Measurements from ENCODE around the gene PRKCZ.

PRKCZ gene

DNA sequence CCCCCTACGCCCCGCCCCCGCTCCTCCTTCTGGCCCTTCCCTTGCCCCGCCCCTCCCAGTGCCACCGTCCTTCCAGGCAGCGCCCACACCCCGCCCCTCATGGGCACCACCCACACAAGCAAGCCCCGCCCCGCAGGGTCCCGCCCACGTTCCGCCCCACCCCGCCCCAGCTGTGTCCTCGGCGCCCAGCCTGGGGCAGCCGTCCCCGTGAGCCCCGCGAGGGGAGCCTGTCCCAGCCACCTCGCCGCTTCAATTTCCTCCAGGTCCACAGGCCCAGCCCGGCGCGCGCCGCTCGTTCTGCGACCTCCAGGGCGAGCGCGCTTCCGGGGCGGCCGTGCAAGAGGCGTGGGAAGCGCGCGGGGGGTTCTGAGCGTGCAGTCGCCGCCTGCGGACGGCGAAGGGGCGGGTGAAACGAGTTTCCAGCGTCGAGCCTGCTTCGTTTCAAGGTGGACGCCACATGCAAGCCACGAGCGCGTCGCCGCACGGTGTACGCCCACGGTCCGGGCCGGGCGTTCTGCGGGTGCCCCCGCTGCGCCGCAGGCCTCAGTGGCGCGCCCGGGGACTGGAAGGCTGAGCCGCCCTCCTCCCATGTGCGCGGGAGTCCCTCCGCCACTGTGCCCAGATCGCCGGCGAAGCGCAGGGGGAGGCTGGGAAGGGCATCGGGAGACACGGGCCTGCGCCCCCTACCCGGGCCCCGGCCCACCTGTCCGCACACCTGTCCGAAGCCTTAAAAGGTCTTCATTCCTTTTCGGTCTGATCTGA lies 155.2 kb downstream of the PRKCZ start:
- peak; percentile 78 to 85 (median 84) for DNase-seq (ENCODE audit: low read depth in 2 of 3, low spot score in 2 of 3)

- DNase-seq (ENCODE audit: low read depth in 2 of 3, low spot score in 2 of 3) = no peak
These were observed 156.7 kb downstream of the PRKCZ start for GRCh38 chr1:2206813-2207487.

- DNase-seq (ENCODE audit: low read depth in 2 of 3, low spot score in 2 of 3) = no peak
These were observed 158.4 kb downstream of the PRKCZ start for GRCh38 chr1:2208309-2209239.

GRCh38 chr1:2209400-2210083 lies 159.3 kb downstream of the PRKCZ start:
- no peak for DNase-seq (ENCODE audit: low read depth in 2 of 3, low spot score in 2 of 3)

DNA sequence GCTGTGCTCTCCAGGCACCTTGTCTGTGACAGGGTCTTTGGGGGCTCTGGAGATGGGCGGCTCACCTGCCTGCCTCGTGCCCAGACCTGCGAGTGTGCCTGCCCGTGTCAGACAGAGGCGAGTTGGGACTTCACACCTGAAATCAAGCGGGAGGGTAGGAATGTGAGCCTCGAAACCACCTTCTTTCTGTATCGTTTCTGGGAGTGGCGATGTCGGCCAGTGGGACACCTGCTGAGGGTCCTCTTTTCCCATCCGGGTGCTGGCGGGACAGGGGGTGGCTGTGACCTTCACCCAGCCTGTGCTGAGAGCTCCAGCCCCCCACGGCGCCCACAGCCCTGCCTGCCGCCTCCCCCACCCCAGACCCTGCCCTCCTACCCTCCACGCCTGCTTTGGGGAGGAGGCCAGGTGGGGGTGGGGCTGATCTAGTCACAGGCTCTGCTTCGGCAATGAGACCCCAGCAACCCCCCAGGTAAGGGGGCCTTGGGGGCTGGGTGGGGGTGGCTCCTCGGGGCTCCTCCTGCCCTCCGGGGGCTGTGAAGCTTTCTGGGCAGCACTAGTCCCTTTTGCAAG lies 160.0 kb downstream of the PRKCZ start:
- no peak for DNase-seq (ENCODE audit: low read depth in 2 of 3, low spot score in 2 of 3)

DNA sequence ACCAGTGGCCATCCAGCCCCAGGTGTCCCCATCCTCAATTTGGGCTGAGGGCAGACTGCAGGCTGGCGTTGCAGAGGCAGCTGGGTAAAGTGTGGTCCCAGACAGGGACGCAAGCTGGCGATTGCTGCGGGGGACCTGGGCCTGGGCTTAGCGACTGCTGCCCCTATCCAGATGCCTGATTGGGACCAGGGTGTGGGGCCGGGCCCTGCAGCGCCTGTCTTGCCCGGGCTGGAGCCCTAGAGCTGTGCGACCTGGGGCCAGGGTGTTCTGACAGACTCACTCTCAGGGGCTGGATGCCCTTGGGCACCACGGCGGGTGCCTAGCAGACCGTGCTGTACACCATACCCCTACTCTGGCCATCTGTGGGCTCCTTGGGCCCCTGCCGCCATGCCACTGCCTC lies 160.6 kb downstream of the PRKCZ start:
- DNase-seq (ENCODE audit: low read depth in 2 of 3, low spot score in 2 of 3) = no peak

DNA sequence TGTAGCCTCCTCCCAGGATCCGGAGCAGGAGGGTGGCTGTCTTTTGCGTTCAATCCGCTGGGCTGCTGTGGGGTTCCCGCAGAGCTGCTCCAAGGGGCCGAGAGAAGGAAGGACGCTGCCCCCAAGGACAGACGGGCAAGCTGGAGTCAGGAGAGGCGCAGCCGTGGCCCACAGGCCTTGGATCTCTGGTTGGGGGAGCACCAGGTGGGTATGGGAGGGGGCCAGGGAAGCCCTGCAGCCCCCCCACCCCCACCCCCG lies 162.0 kb downstream of the PRKCZ start:
- DNase-seq (ENCODE audit: low read depth in 2 of 3, low spot score in 2 of 3) = no peak

DNA sequence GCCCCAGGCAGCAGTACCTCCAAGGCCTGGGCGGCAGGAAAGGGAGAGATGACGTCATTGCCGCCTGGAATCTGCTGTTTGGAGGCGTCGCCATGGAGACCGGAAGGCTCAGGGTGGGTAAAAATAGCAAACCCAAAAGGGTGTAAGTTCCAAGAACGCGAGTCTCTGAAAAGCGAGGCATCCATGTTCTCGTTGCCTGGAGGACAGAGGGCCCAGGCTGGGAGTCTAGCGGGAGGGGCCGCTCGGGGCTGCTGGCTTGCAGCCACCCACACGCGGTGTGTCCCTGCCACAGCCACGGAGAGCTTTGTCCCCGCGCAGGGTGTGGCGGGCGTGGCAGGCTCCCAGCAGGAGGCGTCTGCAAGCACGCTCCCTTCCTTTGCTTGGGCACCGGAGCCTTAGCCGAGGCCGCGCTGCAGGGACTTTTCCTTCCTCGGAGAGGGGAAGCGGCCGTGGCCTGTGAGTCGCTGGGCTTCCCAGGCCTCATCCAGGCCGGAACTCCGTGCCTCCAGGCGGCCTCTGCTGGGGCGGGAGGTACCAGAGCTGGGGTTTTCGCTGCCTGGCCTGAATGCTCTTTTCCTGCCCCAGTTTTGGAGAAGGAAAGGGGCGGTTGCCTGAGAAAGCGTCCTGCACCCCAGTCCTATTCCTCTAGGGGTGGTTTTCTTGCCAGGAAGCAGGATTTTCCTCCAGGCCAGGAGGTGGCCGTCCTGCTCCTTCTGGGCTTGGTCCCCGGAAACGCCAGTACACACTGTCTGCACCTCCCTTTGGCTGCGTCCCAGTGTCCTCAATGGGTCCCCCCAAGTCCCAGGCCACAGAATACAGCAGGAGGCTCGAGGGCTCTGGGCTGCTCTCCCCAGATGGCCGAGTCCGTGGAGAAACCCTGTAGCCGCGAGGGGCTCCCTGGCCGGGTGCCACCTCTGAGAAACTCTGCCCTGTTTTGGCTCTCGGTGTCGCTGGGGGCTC lies 162.6 kb downstream of the PRKCZ start:
- no peak for DNase-seq (ENCODE audit: low read depth in 2 of 3, low spot score in 2 of 3)

DNA sequence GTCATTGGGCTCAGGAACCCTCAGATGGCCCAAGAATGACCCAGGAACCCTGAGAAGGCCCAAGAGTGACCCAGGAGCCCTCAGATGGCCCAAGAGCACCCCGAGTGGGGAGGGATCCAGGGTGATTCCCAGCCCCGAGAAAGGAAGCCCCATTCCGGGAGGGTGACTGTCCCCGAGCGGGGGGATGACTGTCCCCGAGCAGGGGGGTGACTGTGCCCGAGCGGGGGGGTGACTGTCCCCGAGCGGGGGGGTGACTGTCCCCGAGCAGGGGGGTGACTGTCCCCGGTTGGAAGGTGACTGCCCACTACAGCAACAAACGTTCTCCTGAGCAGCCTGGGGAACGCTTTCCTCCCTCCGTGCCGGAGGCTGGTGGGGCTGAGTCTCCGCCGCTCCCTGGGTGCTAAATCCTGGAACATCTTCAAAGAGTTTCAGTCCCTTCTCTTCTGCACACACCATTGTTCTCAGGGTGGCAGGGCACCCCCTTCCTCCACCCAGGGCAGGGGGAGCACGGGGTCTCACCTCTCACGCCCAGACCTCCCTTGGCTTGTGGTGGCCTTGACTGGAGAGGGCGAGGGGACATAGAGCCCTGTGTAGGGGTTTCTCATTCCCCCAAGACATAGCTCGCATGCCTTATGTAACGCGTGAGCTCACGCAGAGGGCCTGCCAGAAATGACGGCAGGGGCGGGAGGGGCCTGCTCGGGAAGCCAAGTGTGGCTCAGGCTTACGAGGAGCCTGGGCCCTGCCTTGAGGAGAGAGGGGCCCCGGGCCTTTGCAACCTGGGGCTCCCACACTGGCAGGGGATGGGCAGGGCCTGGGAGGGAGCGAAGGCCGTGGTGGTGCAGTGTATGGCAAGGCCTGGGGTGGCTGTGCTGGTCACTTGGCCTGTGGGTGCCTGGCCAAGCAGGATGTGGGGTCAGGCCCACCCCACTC lies 163.6 kb downstream of the PRKCZ start:
- no peak for DNase-seq (ENCODE audit: low read depth in 2 of 3, low spot score in 2 of 3)

DNA sequence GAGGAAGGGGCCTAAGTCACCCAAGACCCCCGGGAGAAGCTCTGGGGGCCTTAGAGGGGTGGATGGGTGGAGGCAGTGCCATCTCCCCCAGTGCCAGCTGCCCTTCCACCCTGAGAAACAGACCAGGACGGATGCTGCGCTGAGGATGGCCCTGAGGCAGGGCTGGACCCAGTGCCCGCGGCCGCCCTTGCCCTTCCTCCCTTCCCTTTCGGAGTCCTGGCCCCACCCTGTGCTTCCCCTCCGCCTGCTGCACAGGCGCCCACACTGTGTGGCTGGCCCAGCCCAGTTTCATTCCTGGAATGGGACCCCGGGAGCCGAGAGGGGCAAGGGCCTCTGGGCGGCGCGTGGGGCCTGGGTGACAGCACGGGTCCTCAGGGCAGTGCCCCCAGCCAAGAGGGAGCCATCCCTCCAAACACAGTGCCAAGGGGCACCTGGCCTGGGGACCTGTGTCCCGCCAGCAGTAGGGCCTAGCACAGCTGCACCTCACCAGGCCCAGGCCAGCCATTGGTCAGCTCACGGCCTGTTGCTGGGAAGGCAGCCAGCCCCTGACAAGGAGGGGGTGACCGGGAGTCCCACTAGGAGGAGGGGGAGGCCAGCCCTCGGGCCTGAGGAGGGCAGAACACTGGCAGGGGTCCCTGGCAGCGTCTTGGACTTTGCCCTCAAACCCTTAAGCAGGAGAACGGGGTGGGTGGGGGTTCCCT lies 164.5 kb downstream of the PRKCZ start:
- DNase-seq (ENCODE audit: low read depth in 2 of 3, low spot score in 2 of 3) = no peak

DNA sequence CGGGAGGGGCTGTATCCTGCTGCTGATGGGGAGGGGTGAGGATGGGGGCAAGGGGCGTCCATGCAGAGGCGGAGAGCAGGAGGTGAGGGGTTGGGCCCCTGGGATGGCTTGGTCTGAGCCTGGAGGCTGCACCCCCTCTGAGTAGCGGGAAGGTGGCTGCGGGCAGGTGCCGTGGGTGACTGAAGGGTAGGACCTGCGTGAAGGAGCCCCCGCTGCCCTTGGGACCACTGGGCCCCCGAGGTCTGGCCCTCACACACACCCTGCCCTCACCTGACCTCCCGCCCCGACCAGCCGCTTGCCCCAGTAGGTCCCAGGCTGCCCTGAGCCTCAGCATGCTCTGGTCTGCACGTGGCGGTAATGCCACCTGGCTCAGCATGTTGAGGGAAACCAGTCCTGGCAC lies 165.1 kb downstream of the PRKCZ start:
- DNase-seq (ENCODE audit: low read depth in 2 of 3, low spot score in 2 of 3) = no peak

- no peak for DNase-seq (ENCODE audit: low read depth in 2 of 3, low spot score in 2 of 3)
These were observed 165.9 kb downstream of the PRKCZ start for GRCh38 chr1:2215909-2216766.

DNA sequence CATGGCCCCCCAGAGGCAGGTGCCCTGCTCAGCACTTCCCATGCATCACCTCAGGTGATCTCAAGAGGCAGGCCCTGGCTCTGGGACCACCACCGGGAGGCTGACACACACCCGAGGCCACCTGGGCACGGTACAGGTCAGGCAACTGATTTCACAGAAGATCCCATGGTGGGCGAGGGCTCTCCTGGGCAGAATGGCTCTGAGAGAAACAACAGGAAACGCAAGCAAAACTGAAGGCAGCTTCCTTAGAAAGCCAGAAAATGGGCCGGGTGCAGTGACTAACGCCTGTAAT lies 166.5 kb downstream of the PRKCZ start:
- DNase-seq (ENCODE audit: low read depth in 2 of 3, low spot score in 2 of 3) = no peak

DNA sequence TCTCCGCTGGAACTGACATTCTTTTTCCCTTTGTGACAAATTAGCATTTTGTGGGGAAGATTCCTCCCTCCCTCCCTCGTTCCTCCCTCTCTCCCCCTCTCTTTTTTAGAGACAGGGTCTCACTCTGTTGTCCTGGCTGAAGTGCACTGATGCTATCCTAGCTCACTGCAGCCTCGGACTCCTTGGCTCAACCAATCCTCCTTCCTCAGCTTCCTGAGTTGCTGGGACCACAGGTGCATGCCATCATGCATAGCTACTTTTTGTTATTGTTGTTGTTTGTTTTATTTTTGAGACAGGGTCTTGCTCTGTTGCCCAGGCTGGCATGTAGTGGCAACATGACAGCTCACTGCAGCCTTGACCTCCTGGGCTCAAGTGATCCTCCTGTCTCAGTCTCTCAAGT lies 171.1 kb downstream of the PRKCZ start:
- no peak for DNase-seq (ENCODE audit: low read depth in 2 of 3, low spot score in 2 of 3)

- DNase-seq (ENCODE audit: low read depth in 2 of 3, low spot score in 2 of 3) = no peak
These were observed 174.0 kb downstream of the PRKCZ start for GRCh38 chr1:2224170-2224584.

DNA sequence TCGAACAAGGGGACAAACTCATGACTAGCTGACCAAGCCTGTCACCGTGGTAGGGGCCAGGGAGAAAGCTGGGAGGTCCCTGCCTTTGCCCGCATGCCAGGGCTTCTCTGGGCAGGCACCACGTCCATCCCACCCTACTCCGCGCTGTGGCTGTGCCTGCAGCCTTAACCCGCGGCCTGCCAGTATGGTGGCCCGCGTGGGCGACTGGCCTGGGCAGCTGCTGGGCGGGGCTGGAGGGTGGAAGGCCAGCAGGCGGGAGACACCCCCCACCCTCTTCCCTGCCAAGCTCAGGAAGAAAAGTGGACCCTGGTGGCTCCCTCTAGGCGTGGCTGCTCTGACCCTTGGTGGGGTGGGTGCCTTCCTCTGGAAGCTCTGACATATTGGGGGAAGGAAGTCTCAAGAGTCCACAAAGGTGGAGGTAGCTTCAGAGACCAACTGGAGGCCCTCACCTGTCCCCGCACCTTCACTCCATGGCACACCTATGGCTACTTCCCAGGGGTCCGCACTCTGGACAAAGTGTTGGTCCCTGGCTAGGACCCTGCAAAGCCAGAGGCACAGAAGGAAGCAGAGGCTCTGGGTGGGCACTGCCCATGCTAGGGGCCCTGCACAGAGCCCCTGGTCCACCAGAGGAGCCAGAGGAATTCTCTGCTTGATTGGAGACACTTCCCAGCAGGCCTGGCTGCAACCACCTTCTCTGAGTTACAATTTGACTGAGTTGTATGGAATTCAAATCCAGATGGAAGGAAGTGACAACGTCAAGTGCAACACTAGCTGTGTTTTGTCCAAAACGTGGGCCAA lies 174.6 kb downstream of the PRKCZ start:
- DNase-seq (ENCODE audit: low read depth in 2 of 3, low spot score in 2 of 3) = no peak

All from activated CD8-positive, alpha-beta memory T cell treated with anti-CD3 and anti-CD28 coated beads for 48 hours (primary cell).